OCI-LY1 (cell line): ENCODE data around the gene IGSF9B.

ENCODE experiments used
- H2AFZ ChIP-seq: fragments of 200-600 bp; sonication (generic), shearing (Covaris generic); 2 replicates; pipeline ENCODE4 v1.6.0; 2014; ENCODE audit warnings: antibody characterized with exemption, mild to moderate bottlenecking, low read length
- H3F3A ChIP-seq: fragments of 200-600 bp; sonication (generic), shearing (Covaris generic); 2 replicates; pipeline ENCODE4 v1.6.0; 2014; ENCODE audit warnings: mild to moderate bottlenecking, antibody characterized with exemption, low read length, moderate library complexity; ENCODE audit not compliant: insufficient read depth
- H3K27ac ChIP-seq: fragments of 200-600 bp; sonication (generic); 2 replicates; pipeline ENCODE4 v1.5.1; 2014; ENCODE audit warnings: low read length, mixed run types, mild to moderate bottlenecking, low read depth; ENCODE audit not compliant: poor library complexity, severe bottlenecking
- H3K27me3 ChIP-seq: fragments of 200-600 bp; sonication (generic); 2 replicates; pipeline ENCODE4 v1.6.0; 2014; ENCODE audit warnings: antibody characterized with exemption, mild to moderate bottlenecking, low read length, moderate library complexity; ENCODE audit not compliant: insufficient read depth
- H3K36me3 ChIP-seq: fragments of 200-600 bp; sonication (generic); 2 replicates; pipeline ENCODE4 v1.6.1; 2014; ENCODE audit warnings: mild to moderate bottlenecking, antibody characterized with exemption, low read length, moderate library complexity, mixed read lengths; ENCODE audit not compliant: insufficient read depth
- H3K4me1 ChIP-seq: fragments of 200-600 bp; sonication (generic); 2 replicates; pipeline ENCODE4 v1.5.1; 2014; ENCODE audit warnings: mild to moderate bottlenecking, low read length, moderate library complexity; ENCODE audit not compliant: insufficient read depth, severe bottlenecking
- H3K4me2 ChIP-seq: fragments of 200-600 bp; sonication (generic), shearing (Covaris generic); 2 replicates; pipeline ENCODE4 v1.6.1; 2014; ENCODE audit warnings: low read length
- H3K4me3 ChIP-seq: fragments of 200-600 bp; sonication (generic); 2 replicates; pipeline ENCODE4 v1.5.1; 2014; ENCODE audit warnings: low read length, low read depth, mild to moderate bottlenecking, mixed read lengths; ENCODE audit not compliant: poor library complexity, severe bottlenecking
- H3K79me2 ChIP-seq: fragments of 200-600 bp; shearing (Covaris generic); 2 replicates; pipeline ENCODE4 v1.6.1; 2016; ENCODE audit warnings: mixed run types, low read length, mixed read lengths; ENCODE audit not compliant: insufficient read depth
- H3K9ac ChIP-seq: fragments of 200-600 bp; sonication (generic), shearing (Covaris generic); 2 replicates; pipeline ENCODE4 v1.6.1; 2014; ENCODE audit warnings: mild to moderate bottlenecking, low read length, mixed read lengths
- H3K9me2 ChIP-seq: fragments of 200-600 bp; sonication (generic), shearing (Covaris generic); 2 replicates; pipeline ENCODE4 v1.6.1; 2014; ENCODE audit warnings: low read depth, mild to moderate bottlenecking, low read length, mixed read lengths
- H3K9me3 ChIP-seq: fragments of 200-600 bp; shearing (Covaris generic); 2 replicates; pipeline ENCODE4 v1.6.1; 2014; ENCODE audit warnings: low read length, mixed read lengths
- H4K20me1 ChIP-seq: fragments of 200-600 bp; sonication (generic), shearing (Covaris generic); 2 replicates; pipeline ENCODE4 v1.6.0; 2016; ENCODE audit warnings: mild to moderate bottlenecking, low read length; ENCODE audit not compliant: insufficient read depth
- EZH2 ChIP-seq: fragments of 200-600 bp; sonication (generic), shearing (Covaris generic); IDR thresholded peaks from 2 replicates; pipeline ENCODE4 v1.8.0; 2017; ENCODE audit warnings: borderline replicate concordance, mixed run types, mild to moderate bottlenecking, antibody characterized with exemption, low read length, moderate library complexity, mixed read lengths
- TF ChIP-seq, protein P1 (sequence below): fragments of 200-600 bp; sonication (generic), shearing (Covaris generic); IDR thresholded peaks from 2 replicates; pipeline ENCODE4 v1.5.1; 2017; ENCODE audit warnings: mild to moderate bottlenecking, antibody characterized with exemption, low read length, moderate library complexity, mixed read lengths

The IGSF9B gene

DNA sequence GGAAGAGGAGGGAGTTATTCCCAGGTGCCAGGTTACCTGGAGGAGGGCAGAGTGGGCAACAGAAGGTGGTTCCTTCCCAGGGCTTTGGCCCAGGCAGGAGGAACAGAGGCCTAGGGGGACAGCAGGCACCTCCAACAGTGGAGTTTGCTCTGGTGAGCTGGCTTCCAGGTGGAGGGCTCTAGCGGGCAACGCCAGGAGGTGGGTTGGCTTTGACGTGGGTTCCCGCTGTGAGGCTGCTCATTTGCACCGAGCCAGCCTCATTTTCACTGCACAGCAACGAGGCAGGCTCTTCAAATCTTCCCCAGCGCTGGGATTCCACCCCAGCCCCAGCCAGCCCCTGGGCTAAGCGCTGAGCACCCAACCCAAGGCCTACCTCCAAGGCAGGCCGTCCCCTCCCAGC lies 8.1 kb downstream of the IGSF9B start:
- no peaks in the 10 kb centered on the region for H3K9me2 ChIP-seq
- no peaks in the 10 kb centered on the region for H3K9me3 ChIP-seq
- H3K36me3 ChIP-seq, result no peaks in the 10 kb centered on the region
- TF ChIP-seq, protein P1, sequence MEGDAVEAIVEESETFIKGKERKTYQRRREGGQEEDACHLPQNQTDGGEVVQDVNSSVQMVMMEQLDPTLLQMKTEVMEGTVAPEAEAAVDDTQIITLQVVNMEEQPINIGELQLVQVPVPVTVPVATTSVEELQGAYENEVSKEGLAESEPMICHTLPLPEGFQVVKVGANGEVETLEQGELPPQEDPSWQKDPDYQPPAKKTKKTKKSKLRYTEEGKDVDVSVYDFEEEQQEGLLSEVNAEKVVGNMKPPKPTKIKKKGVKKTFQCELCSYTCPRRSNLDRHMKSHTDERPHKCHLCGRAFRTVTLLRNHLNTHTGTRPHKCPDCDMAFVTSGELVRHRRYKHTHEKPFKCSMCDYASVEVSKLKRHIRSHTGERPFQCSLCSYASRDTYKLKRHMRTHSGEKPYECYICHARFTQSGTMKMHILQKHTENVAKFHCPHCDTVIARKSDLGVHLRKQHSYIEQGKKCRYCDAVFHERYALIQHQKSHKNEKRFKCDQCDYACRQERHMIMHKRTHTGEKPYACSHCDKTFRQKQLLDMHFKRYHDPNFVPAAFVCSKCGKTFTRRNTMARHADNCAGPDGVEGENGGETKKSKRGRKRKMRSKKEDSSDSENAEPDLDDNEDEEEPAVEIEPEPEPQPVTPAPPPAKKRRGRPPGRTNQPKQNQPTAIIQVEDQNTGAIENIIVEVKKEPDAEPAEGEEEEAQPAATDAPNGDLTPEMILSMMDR, result no peak
- no peak for TF ChIP-seq EZH2
- no peak overlapping the region for H3K4me2 ChIP-seq
- no peak overlapping the region for H2AFZ ChIP-seq
- no peaks in the 10 kb centered on the region for H3F3A ChIP-seq
- no peak overlapping the region for H3K4me3 ChIP-seq
- H3K79me2 ChIP-seq, result no peaks in the 10 kb centered on the region
- no peak overlapping the region for H3K9ac ChIP-seq
- H4K20me1 ChIP-seq, result no peaks in the 10 kb centered on the region
- no peaks in the 10 kb centered on the region for H3K27me3 ChIP-seq
- no peak overlapping the region for H3K27ac ChIP-seq
- H3K4me1 ChIP-seq, result no peaks in the 10 kb centered on the region

DNA sequence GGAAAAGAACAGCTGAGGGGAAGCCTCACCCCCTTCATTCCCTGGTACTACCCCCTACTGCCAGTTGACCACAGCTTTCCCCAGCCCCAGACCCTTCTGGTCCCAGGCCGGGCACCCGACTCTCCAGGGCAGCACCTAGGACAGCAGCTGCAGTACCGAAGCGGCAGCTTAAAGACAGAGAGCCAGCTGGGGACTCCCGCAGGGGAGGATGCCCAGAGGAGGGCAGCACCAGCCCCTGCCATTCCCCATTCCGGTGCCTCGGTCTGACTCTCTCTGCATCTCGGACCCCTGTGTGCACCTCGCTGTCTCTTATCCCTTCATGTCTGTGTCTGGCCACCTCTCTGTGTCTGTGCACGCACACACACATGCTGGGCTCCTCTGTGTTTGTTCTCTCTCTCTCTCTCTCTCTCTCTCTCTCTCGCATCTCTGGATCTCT lies 9.4 kb downstream of the IGSF9B start:
- H3K4me1 ChIP-seq, result no peaks in the 10 kb centered on the region
- H3K4me3 ChIP-seq, result no peak overlapping the region
- no peaks in the 10 kb centered on the region for H3K9me3 ChIP-seq
- TF ChIP-seq, protein P1, result no peak; the same call in 1 of the 2 replicates
- TF ChIP-seq EZH2, result no peak
- H3K36me3 ChIP-seq, result no peaks in the 10 kb centered on the region
- no peaks in the 10 kb centered on the region for H3K27me3 ChIP-seq
- no peak overlapping the region for H3K4me2 ChIP-seq
- no peak overlapping the region for H3K9ac ChIP-seq
- no peaks in the 10 kb centered on the region for H4K20me1 ChIP-seq
- H3K79me2 ChIP-seq, result no peaks in the 10 kb centered on the region
- H2AFZ ChIP-seq, result no peak overlapping the region
- no peaks in the 10 kb centered on the region for H3F3A ChIP-seq
- no peaks in the 10 kb centered on the region for H3K9me2 ChIP-seq
- no peak overlapping the region for H3K27ac ChIP-seq

DNA sequence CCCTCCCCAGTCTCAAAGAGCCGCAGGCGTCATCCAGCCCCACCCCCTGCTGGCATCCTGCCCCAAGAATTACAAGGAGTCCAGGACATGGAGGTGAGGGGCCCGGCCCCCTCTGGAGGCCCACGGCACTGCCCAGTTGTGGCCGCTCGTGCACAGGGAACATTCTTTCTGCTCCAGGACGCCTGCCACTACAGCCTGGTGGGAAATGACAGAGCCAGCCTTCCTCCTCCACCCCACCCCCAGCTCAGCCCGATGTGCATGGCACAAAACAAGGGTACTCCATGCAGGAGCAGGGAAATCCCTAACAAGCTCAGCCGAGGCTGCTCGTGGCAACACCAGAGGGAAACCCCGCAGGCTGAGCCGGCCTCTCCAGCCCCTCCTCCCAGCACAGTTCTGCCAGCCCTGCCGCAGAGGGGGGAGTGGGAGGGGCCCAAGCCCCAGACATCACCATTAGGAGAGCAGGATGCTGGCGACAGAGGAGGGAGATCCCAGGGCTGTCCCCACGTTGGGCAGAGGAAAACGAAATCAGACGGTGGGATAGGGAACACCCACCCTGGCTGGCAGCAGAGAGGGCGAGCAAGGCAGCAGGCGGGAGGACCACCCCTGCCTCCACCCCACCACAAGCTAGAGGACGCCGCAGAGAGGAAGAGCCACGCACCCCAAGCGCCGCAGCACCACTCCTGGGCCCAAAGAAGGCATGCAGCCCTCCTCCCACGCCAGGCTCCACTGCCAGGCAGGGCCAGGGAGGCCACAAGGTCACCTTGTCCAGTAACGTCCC lies 10.0 kb downstream of the IGSF9B start:
- no peaks in the 10 kb centered on the region for H3K79me2 ChIP-seq
- no peak overlapping the region for H3K4me3 ChIP-seq
- no peaks in the 10 kb centered on the region for H3K27me3 ChIP-seq
- H3K9me3 ChIP-seq, result no peaks in the 10 kb centered on the region
- no peak overlapping the region for H3K4me2 ChIP-seq
- no peaks in the 10 kb centered on the region for H4K20me1 ChIP-seq
- no peaks in the 10 kb centered on the region for H3F3A ChIP-seq
- H3K36me3 ChIP-seq, result no peaks in the 10 kb centered on the region
- TF ChIP-seq, protein P1, result no peak
- no peak for TF ChIP-seq EZH2
- no peak overlapping the region for H3K27ac ChIP-seq
- H2AFZ ChIP-seq, result no peak overlapping the region
- no peak overlapping the region for H3K9ac ChIP-seq
- no peaks in the 10 kb centered on the region for H3K4me1 ChIP-seq
- H3K9me2 ChIP-seq, result no peaks in the 10 kb centered on the region
